ENCODE results near the gene CYTH2.
A peak's percentile ranks its signal among the peaks of the same experiment; 100 is the strongest.

The CYTH2 gene

GRCh38 chr19:48469289-48469881 is at the start of gene CYTH2:
Gene CYTH2 (plus strand): TSS chr19:48469369. CDS start chr19:48469508, 139 bp downstream.
- DNase-seq (ENCODE audit: low read depth), result peak; percentile 55

GRCh38 chr19:48421548-48421947 is 47.6 kb upstream of the CYTH2 start:
- DNase-seq (ENCODE audit: low read depth), result no peak

- DNase-seq (ENCODE audit: low read depth), result no peak
These were observed 44.4 kb upstream of the CYTH2 start for GRCh38 chr19:48424694-48425219.

- no peak for DNase-seq (ENCODE audit: low read depth)
These were observed 40.5 kb upstream of the CYTH2 start for GRCh38 chr19:48428670-48429069.

GRCh38 chr19:48433337-48433736 is 35.8 kb upstream of the CYTH2 start:
- no peak for DNase-seq (ENCODE audit: low read depth)

- DNase-seq (ENCODE audit: low read depth), result no peak
These were observed 32.6 kb upstream of the CYTH2 start for GRCh38 chr19:48436586-48436985.

- DNase-seq (ENCODE audit: low read depth), result no peak
These were observed 27.7 kb upstream of the CYTH2 start for GRCh38 chr19:48441360-48442050.

GRCh38 chr19:48442116-48443035 is 26.8 kb upstream of the CYTH2 start:
- DNase-seq (ENCODE audit: low read depth), result no peak

- DNase-seq (ENCODE audit: low read depth), result no peak
These were observed 25.9 kb upstream of the CYTH2 start for GRCh38 chr19:48443256-48443655.

GRCh38 chr19:48443731-48444128 is 25.4 kb upstream of the CYTH2 start:
- DNase-seq (ENCODE audit: low read depth), result no peak

- no peak for DNase-seq (ENCODE audit: low read depth)
These were observed 24.8 kb upstream of the CYTH2 start for GRCh38 chr19:48444129-48444935.

GRCh38 chr19:48444936-48445200 is 24.3 kb upstream of the CYTH2 start:
- no peak for DNase-seq (ENCODE audit: low read depth)

GRCh38 chr19:48445256-48445605 is 23.9 kb upstream of the CYTH2 start:
- no peak for DNase-seq (ENCODE audit: low read depth)

GRCh38 chr19:48445606-48446481 is 23.3 kb upstream of the CYTH2 start, which contains the start of gene GRWD1:
Gene GRWD1 (plus strand): TSS chr19:48445983. CDS start chr19:48446006, 23 bp downstream.
- peak; percentile 90 for DNase-seq (ENCODE audit: low read depth)

GRCh38 chr19:48446579-48446978 is 22.6 kb upstream of the CYTH2 start:
- no peak for DNase-seq (ENCODE audit: low read depth)

- no peak for DNase-seq (ENCODE audit: low read depth)
These were observed 20.6 kb upstream of the CYTH2 start for GRCh38 chr19:48448563-48448962.

- DNase-seq (ENCODE audit: low read depth), result no peak
These were observed 18.7 kb upstream of the CYTH2 start for GRCh38 chr19:48450441-48450840.

- DNase-seq (ENCODE audit: low read depth), result no peak
These were observed 18.3 kb upstream of the CYTH2 start for GRCh38 chr19:48450863-48451262.

- no peak for DNase-seq (ENCODE audit: low read depth)
These were observed 17.5 kb upstream of the CYTH2 start for GRCh38 chr19:48451624-48452023.

- no peak for DNase-seq (ENCODE audit: low read depth)
These were observed 16.6 kb upstream of the CYTH2 start for GRCh38 chr19:48452289-48453190.
